Endothelial cell of umbilical vein (primary cell): ENCODE data around the gene PLCXD1. TPM values are rescaled to one million over a fixed set of nuclear protein-coding genes. Genes with fewer than 3 reads are reported as not detected.

ENCODE experiments used
- BruUV-seq: library from RNA; stranded (reverse); fragments of 400-500 nt; replicated peaks from 2 replicates; lab custom pipeline; 2021; lab: Mats Ljungman, UMichigan
- CTCF ChIA-PET: fragments of 300-600, 350-600 bp; sonication (Branson Sonifier 250); formaldehyde crosslinking; loops from one replicate; lab custom pipeline; 2021; ENCODE audit warnings: antibody characterized with exemption, inconsistent platforms; lab: Charles Lee
- POLR2A ChIA-PET: fragments of 300-600, 350-600 bp; sonication (Branson Sonifier 250); formaldehyde crosslinking; loops from one replicate; lab custom pipeline; 2021; ENCODE audit warnings: antibody characterized with exemption, inconsistent platforms; lab: Charles Lee
- DNase-seq: peaks from one replicate; pipeline ENCODE4 v3.0.0-alpha.2; 2011; ENCODE audit warnings: low read depth, low spot score
- FAIRE-seq: peaks from 2 replicates; lab custom pipeline; 2011; peaks lifted over from hg19 to GRCh38; lab: Jason Lieb, UNC
- H2AFZ ChIP-seq: 2 replicates; pipeline ENCODE4 v1.6.0; 2012; ENCODE audit warnings: low read depth, low read length, control low read depth, inconsistent platforms
- H3K27ac ChIP-seq: 2 replicates; pipeline ENCODE4 v1.5.1; 2011; ENCODE audit warnings: low read depth, mild to moderate bottlenecking, control low read depth, low read length, moderate library complexity; ENCODE audit not compliant: insufficient read depth
- H3K27me3 ChIP-seq, 2 experiments: 2 replicates each; pipeline versions ENCODE4 v1.6.0 to v1.6.1; 2011; ENCODE audit warnings: low read length in 2 of 2, mixed read lengths in 1 of 2; ENCODE audit not compliant: control insufficient read depth in 2 of 2, insufficient read depth in 2 of 2
- H3K36me3 ChIP-seq, 2 experiments: 2 replicates in 1 of 2; 3 replicates in 1 of 2; pipeline ENCODE4 v1.5.1; 2011; ENCODE audit warnings: low read length in 2 of 2, mild to moderate bottlenecking in 1 of 2, moderate library complexity in 1 of 2; ENCODE audit not compliant: control insufficient read depth in 2 of 2, insufficient read depth in 2 of 2; ENCODE audit errors: extremely low read depth in 1 of 2
- H3K4me1 ChIP-seq: 3 replicates; pipeline ENCODE4 v1.5.1; 2011; ENCODE audit warnings: mild to moderate bottlenecking, low read length; ENCODE audit not compliant: control insufficient read depth, insufficient read depth; ENCODE audit errors: extremely low read depth
- H3K4me2 ChIP-seq: 2 replicates; pipeline ENCODE4 v1.6.1; 2011; ENCODE audit warnings: low read length, control low read depth, mixed read lengths; ENCODE audit not compliant: insufficient read depth
- H3K4me3 ChIP-seq, 3 experiments: fragments of 200-600 bp in 1 of 3; sonication (generic), shearing (Covaris generic) in 1 of 3; replicated peaks in 1 of 3; 2 replicates each; pipeline ENCODE4 v1.5.1; 2011 to 2016; ENCODE audit warnings: control low read depth in 3 of 3, low read length in 3 of 3, mild to moderate bottlenecking in 2 of 3, inconsistent platforms in 1 of 3, low read depth in 1 of 3, moderate library complexity in 1 of 3; ENCODE audit not compliant: insufficient read depth in 1 of 3
- H3K79me2 ChIP-seq: 2 replicates; pipeline ENCODE4 v1.6.0; 2012; ENCODE audit warnings: low read length, inconsistent platforms; ENCODE audit not compliant: control insufficient read depth, insufficient read depth
- H3K9ac ChIP-seq: replicated peaks from 2 replicates; pipeline ENCODE3; 2011; ENCODE audit warnings: low read length, control low read depth; ENCODE audit not compliant: insufficient read depth; ENCODE audit errors: extremely low read depth
- H3K9me1 ChIP-seq: replicated peaks from 3 replicates; pipeline ENCODE4 v1.6.0; 2011; ENCODE audit warnings: mild to moderate bottlenecking, low read length; ENCODE audit not compliant: control insufficient read depth, insufficient read depth; ENCODE audit errors: extremely low read depth
- H3K9me3 ChIP-seq: replicated peaks from 2 replicates; pipeline ENCODE4 v1.5.1; 2012; ENCODE audit warnings: low read length, inconsistent platforms; ENCODE audit not compliant: control insufficient read depth, insufficient read depth
- H4K20me1 ChIP-seq: replicated peaks from 2 replicates; pipeline ENCODE3; 2011; ENCODE audit warnings: mild to moderate bottlenecking, low read length; ENCODE audit not compliant: control insufficient read depth, insufficient read depth; ENCODE audit errors: extremely low read depth
- EZH2 ChIP-seq: IDR thresholded peaks from 2 replicates; pipeline ENCODE4 v1.6.1; 2012; ENCODE audit warnings: borderline replicate concordance, low read depth, mild to moderate bottlenecking, moderate library complexity, low read length, inconsistent platforms; ENCODE audit not compliant: severe bottlenecking
- FOS ChIP-seq: IDR thresholded peaks from 2 replicates; pipeline ENCODE4 v1.6.1; 2011; ENCODE audit warnings: mild to moderate bottlenecking, low read length, moderate library complexity, borderline replicate concordance; ENCODE audit not compliant: insufficient read depth
- JUN ChIP-seq: IDR thresholded peaks from 2 replicates; pipeline ENCODE4 v1.6.1; 2011; ENCODE audit warnings: borderline replicate concordance, low read depth; ENCODE audit not compliant: insufficient read length, insufficient read depth
- MYC ChIP-seq: IDR thresholded peaks from one replicate; pipeline ENCODE4 v1.6.1; 2011; ENCODE audit warnings: mild to moderate bottlenecking, low read depth, low read length
- POLR2AphosphoS5 ChIP-seq: IDR thresholded peaks from 2 replicates; pipeline ENCODE4 v1.6.1; 2012; ENCODE audit warnings: low read depth, mild to moderate bottlenecking, control low read depth, low read length, moderate library complexity; ENCODE audit not compliant: insufficient read depth
- dilution Hi-C: fragments of 300-500 bp; cut with MboI; formaldehyde crosslinking; loops from one replicate; pipeline ENCODE4 v1.15.0; 2019; ENCODE audit warnings: low sequenced_read_pairs; ENCODE audit not compliant: extremely low pct_ligation_motif_present
- intact Hi-C: fragments of 100-400 bp; cut with micrococcal nuclease; formaldehyde crosslinking; loops from one replicate; pipeline ENCODE4 v1.10.0; 2022
- polyA plus RNA-seq, 4 experiments: library from polyadenylated mRNA; depleted of rRNA in 3 of 4; stranded (reverse) in 3 of 4; unstranded in 1 of 4; fragments of >200 nt; gene quantifications; 2 replicates each; pipeline versions ENCODE4 v1.2.1 to v1.2.3, GENCODE V29; 2011 to 2012; ENCODE audit warnings: missing spikeins in 1 of 4
- total RNA-seq: library from RNA; stranded (reverse); gene quantifications from 2 replicates; pipeline ENCODE4 v1.2.3, GENCODE V29; 2021
- TF ChIP-seq, protein P1 (sequence below), 2 donors: IDR thresholded peaks; 1 replicate in 1 of 2; 2 replicates in 1 of 2; pipeline ENCODE4 v1.5.1; 2011; ENCODE audit warnings: low read length in 2 of 2, mild to moderate bottlenecking in 2 of 2, moderate library complexity in 2 of 2, control low read depth in 1 of 2, inconsistent platforms in 1 of 2, low read depth in 1 of 2; ENCODE audit not compliant: insufficient read depth in 1 of 2; ENCODE audit errors: extremely low read depth in 1 of 2
- TF ChIP-seq, protein P2 (sequence below): IDR thresholded peaks from 2 replicates; pipeline ENCODE4 v1.6.1; 2011; ENCODE audit not compliant: insufficient read depth, insufficient read length

The PLCXD1 gene
- total and polyA plus RNA-seq, 2 donors (not counting 3 experiments of a cell fraction or from before 2014, with no cell fraction given), result 11.7 to 16.8 TPM

DNA sequence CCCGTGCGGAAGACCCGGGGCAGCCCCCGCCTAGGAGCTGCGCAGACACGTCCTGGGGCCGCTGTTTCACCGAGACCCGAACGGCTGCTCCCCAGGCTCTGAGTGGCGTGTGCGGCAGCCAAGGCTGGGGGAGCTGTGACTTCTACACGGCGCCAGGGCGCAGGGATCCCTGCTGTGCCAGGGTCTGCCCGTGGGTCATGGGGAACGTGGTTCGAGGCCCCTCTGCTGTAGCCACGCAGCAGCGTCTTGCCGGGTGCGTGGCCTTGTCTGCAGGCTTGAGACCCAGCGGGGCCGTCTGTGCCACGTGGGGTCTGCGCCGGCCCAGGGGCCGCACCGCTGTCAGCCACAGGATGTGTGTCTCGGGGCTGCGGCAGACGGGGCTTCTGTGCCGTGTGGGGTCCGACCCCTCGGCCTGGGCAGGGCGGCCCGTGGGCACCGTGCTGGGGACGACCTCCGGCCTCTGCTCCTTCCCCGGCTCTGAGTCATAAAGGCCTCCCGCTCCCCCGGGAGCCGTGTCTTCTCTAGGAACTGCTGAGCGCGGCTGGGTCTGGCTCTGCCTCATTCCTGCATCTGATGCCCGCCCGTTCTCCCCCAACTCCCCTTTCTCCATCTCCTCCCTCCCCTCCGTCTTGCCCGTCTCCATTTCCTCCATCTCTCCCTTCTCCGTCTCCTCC, 50.1 kb downstream of the PLCXD1 start:
- Histone ChIP-seq H3K9me3 (no peaks in the 10 kb centered on the region), H2AFZ (peak overlapping the region; percentile 87), H3K9ac (peak overlapping the region; percentile 9), H4K20me1 (no peaks in the 10 kb centered on the region), H3K9me1 (no peaks in the 10 kb centered on the region), H3K79me2 (no peaks in the 10 kb centered on the region), H3K4me2 (peak overlapping the region; percentile 46), H3K36me3 (no peaks in the 10 kb centered on the region), H3K27me3 (peaks cover 0 to 3% of the 10 kb centered on the region in 2 experiments), H3K27ac (no peak overlapping the region), H3K4me1 (no peaks in the 10 kb centered on the region), H3K4me3 (peak overlapping the region in 1 of 3 experiments; percentile 2)
- ChIA-PET CTCF (no interaction called here), POLR2A (no interaction called here)
- intact Hi-C loops, result no loop called here
- DNase-seq, result peak; percentile 27
- BruUV-seq, result no TSS peak
- TF ChIP-seq FOS, result peak; percentile 32
- TF ChIP-seq JUN, result no peak
- TF ChIP-seq EZH2, result no peak
- peak; percentile 35 for TF ChIP-seq POLR2AphosphoS5
- dilution Hi-C loops, result no loop called here
- peak; percentile 48 for FAIRE-seq

DNA sequence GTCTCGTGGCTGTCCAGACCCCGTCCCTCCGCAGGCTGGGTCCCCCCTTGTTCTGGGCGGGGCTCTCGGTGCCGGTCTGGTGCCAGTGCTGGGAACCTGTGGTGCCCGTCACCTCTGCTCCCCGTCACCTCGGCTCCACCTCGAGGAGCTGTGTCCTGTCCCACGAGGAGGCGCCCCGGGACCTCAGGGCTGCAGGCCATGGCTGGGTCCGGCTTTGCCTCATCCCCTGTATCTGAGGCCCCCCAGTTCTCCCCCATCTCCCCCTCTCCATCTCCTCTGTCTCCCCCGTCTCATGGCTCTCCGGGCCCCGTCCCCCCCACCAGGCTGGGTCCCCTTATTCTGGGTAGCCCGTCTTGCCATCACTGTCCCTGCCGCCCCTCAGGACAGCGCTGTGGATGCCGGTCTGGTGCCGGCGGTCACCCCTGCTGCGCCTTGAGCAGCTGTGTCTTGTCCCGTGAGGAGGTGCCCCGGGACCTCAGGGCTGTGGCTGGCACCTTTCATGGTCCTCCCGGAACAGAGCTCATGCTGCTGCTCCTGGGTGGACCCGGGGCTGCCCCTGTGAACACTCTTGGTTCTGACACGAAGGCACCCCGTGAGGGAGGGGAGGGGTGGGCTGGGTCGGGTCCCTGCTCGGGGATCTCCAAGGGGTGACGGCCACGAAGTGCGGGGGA, 50.8 kb downstream of the PLCXD1 start:
- no TSS peak for BruUV-seq
- H2AFZ ChIP-seq, result peak overlapping the region; percentile 87
- TF ChIP-seq, protein P1, sequence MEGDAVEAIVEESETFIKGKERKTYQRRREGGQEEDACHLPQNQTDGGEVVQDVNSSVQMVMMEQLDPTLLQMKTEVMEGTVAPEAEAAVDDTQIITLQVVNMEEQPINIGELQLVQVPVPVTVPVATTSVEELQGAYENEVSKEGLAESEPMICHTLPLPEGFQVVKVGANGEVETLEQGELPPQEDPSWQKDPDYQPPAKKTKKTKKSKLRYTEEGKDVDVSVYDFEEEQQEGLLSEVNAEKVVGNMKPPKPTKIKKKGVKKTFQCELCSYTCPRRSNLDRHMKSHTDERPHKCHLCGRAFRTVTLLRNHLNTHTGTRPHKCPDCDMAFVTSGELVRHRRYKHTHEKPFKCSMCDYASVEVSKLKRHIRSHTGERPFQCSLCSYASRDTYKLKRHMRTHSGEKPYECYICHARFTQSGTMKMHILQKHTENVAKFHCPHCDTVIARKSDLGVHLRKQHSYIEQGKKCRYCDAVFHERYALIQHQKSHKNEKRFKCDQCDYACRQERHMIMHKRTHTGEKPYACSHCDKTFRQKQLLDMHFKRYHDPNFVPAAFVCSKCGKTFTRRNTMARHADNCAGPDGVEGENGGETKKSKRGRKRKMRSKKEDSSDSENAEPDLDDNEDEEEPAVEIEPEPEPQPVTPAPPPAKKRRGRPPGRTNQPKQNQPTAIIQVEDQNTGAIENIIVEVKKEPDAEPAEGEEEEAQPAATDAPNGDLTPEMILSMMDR (IDR thresholded peaks at IDR 0.05; ENCODE audit: extremely low read depth in 1 of 2, insufficient read depth in 1 of 2, low read depth in 1 of 2, low read length in 2 of 2), result no peak
- TF ChIP-seq, protein P2, sequence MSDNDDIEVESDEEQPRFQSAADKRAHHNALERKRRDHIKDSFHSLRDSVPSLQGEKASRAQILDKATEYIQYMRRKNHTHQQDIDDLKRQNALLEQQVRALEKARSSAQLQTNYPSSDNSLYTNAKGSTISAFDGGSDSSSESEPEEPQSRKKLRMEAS, result no peak
- TF ChIP-seq JUN (no peak), MYC (no peak), EZH2 (no peak), POLR2AphosphoS5 (no peak), FOS (no peak)

More for the DNA sequence above, 50.8 kb downstream of the PLCXD1 start:
- H3K36me3 ChIP-seq, result no peaks in the 10 kb centered on the region
- H3K9me1 ChIP-seq, result no peaks in the 10 kb centered on the region
- CTCF ChIA-PET, result no interaction called here
- FAIRE-seq (no peak), DNase-seq (no peak)
- H3K4me1 ChIP-seq, result no peaks in the 10 kb centered on the region
- no peaks in the 10 kb centered on the region for H3K9me3 ChIP-seq
- no peaks in the 10 kb centered on the region for H3K79me2 ChIP-seq
- no peaks in the 10 kb centered on the region for H4K20me1 ChIP-seq
- H3K27me3 ChIP-seq, result peaks cover 0 to 3% of the 10 kb centered on the region in 2 experiments
- H3K9ac ChIP-seq, result peak overlapping the region; percentile 9
- dilution Hi-C loops (no loop called here), intact Hi-C loops (no loop called here)
- POLR2A ChIA-PET, result no interaction called here
- H3K4me2 ChIP-seq, result peak overlapping the region; percentile 46
- no peak overlapping the region for H3K4me3 ChIP-seq
- H3K27ac ChIP-seq, result no peak overlapping the region
